Aorta (tissue), 5 donors: ENCODE results near the gene ADCY10. TPM values are rescaled to one million over a fixed set of nuclear protein-coding genes. Genes with fewer than 3 reads are reported as not detected.

Experiments used
- ATAC-seq: fragments of 200-7000 bp; cut with Tn5 transposase; one replicate; pipeline ENCODE4 v1.9.1; 2022; ENCODE audit warnings: moderate library complexity; ENCODE audit not compliant: low FRiP score
- DNase-seq, 2 donors: peaks; one replicate each; pipeline ENCODE4 v3.0.0-alpha.2; 2020
- H3K27ac ChIP-seq, 2 donors: one replicate each; pipeline ENCODE4 v1.5.1; 2013; ENCODE audit warnings: low read length in 2 of 2, mild to moderate bottlenecking in 2 of 2, moderate library complexity in 2 of 2, control low read depth in 1 of 2, inconsistent platforms in 1 of 2, low read depth in 1 of 2
- H3K27me3 ChIP-seq, 2 donors: one replicate each; pipeline ENCODE4 v1.6.1; 2013; ENCODE audit warnings: control low read depth in 1 of 2, low read length in 1 of 2, mild to moderate bottlenecking in 1 of 2, moderate library complexity in 1 of 2; ENCODE audit not compliant: insufficient read depth in 2 of 2, control insufficient read depth in 1 of 2
- H3K36me3 ChIP-seq, 2 donors: one replicate each; pipeline ENCODE4 v1.6.1; 2013; ENCODE audit warnings: control low read depth in 1 of 2, low read length in 1 of 2, mild to moderate bottlenecking in 1 of 2; ENCODE audit not compliant: insufficient read depth in 2 of 2, control insufficient read depth in 1 of 2
- H3K4me1 ChIP-seq, 2 donors: one replicate each; pipeline ENCODE4 v1.6.1; 2013; ENCODE audit warnings: low read length in 2 of 2, control low read depth in 1 of 2, mild to moderate bottlenecking in 1 of 2, moderate library complexity in 1 of 2; ENCODE audit not compliant: insufficient read depth in 2 of 2, control insufficient read depth in 1 of 2
- H3K4me3 ChIP-seq, 2 donors: one replicate each; pipeline ENCODE4 v1.5.1; 2013; ENCODE audit warnings: low read length in 2 of 2, control low read depth in 1 of 2, mild to moderate bottlenecking in 1 of 2
- H3K9me3 ChIP-seq: one replicate; pipeline ENCODE4 v1.6.1; 2013; ENCODE audit warnings: mild to moderate bottlenecking, low read length; ENCODE audit not compliant: control insufficient read depth
- WGBS, 2 donors: extraction: QIAGEN DNeasy Blood & Tissue Kit; methylation state at CpG; one replicate each; pipeline ENCODE4 v1.1.7; 2013; 5-methylcytosine and 5-hydroxymethylcytosine counted together
- intact Hi-C, 2 donors: fragments of 100-400 bp; cut with DNase I; formaldehyde crosslinking; loops; one replicate each; pipeline versions ENCODE4 v1.14.2 to v1.15.0; 2022
- polyA plus RNA-seq, 2 donors: library from polyadenylated mRNA; stranded (reverse); fragments of 200-250 nt; gene quantifications; one replicate each; pipeline ENCODE4 v1.2.3, GENCODE V29; 2013
- total RNA-seq, 2 donors: library from RNA; stranded (reverse); fragmentation: NEBNext Ultra II Directional; extraction: Animal tissue kit (Norgen Biotek cat#: 25700); gene quantifications; one replicate each; pipeline ENCODE4 v1.2.1, GENCODE V29; 2021
- donor health status: healthy with polysubstance abuse.
- donor health status: Bipolar disorder and iron deficiency.
- donor health status: DM: no; HTN: no; CAD: no.
- donor health status: DM: no; HTN: no; CAD: no.
- donor health status: DM: yes; HTN: yes; CAD: no.

Gene ADCY10
- total and polyA plus RNA-seq, 4 donors, result 0.13 to 0.24 (median 0.16) TPM

GRCh38 chr1:167795810-167796740 is 117.9 kb downstream of the ADCY10 start:
- intact Hi-C loops, result no loop called here
- Histone ChIP-seq H3K27me3 (no peaks in the 10 kb centered on the region), H3K36me3 (peaks cover 0 to 1% of the 10 kb centered on the region in 2 donors), H3K27ac (peak overlapping the region; percentile 19 to 71), H3K4me3 (no peak overlapping the region), H3K9me3 (no peaks in the 10 kb centered on the region), H3K4me1 (peaks cover 1 to 2% of the 10 kb centered on the region in 2 donors)
- 39 to 41% methylated on average over 10 of the region's 10 CpGs for WGBS, 2 donors
- DNase-seq (no peak), ATAC-seq (peak; percentile 59)

GRCh38 chr1:167794043-167794442 is 119.9 kb downstream of the ADCY10 start:
- DNase-seq (no peak), ATAC-seq (no peak)
- intact Hi-C loops, result no loop called here
- WGBS, 2 donors, result 98 to 100% methylated on average over 1 of the region's 1 CpG
- H3K4me1 ChIP-seq, result peaks cover 1 to 2% of the 10 kb centered on the region in 2 donors
- H3K4me3 ChIP-seq, result no peak overlapping the region
- H3K27me3 ChIP-seq, result no peaks in the 10 kb centered on the region
- peaks cover 0 to 6% of the 10 kb centered on the region in 2 donors for H3K36me3 ChIP-seq
- H3K9me3 ChIP-seq, result no peaks in the 10 kb centered on the region
- H3K27ac ChIP-seq, result no peak overlapping the region

- intact Hi-C loops, result no loop called here
- Histone ChIP-seq H3K4me1 (peaks cover 0 to 2% of the 10 kb centered on the region in 2 donors), H3K36me3 (peaks cover 0 to 8% of the 10 kb centered on the region in 2 donors), H3K27ac (no peak overlapping the region), H3K4me3 (no peak overlapping the region), H3K27me3 (no peaks in the 10 kb centered on the region), H3K9me3 (no peaks in the 10 kb centered on the region)
- DNase-seq, result no peak
- 90 to 97% methylated on average over 4 of the region's 4 CpGs for WGBS, 2 donors
- ATAC-seq, result no peak
Observed at GRCh38 chr1:167792188-167792565, 121.8 kb downstream of the ADCY10 start.

GRCh38 chr1:167791281-167792187 is 122.4 kb downstream of the ADCY10 start:
- peaks cover 0 to 8% of the 10 kb centered on the region in 2 donors for H3K36me3 ChIP-seq

GRCh38 chr1:167790117-167790516 is 123.8 kb downstream of the ADCY10 start:
- peaks cover 0 to 2% of the 10 kb centered on the region in 2 donors for H3K4me1 ChIP-seq
- intact Hi-C loops, result no loop called here
- no peaks in the 10 kb centered on the region for H3K27me3 ChIP-seq
- ATAC-seq (no peak), DNase-seq (no peak)
- no peaks in the 10 kb centered on the region for H3K9me3 ChIP-seq
- H3K36me3 ChIP-seq, result peaks cover 0 to 11% of the 10 kb centered on the region in 2 donors
- no peak overlapping the region for H3K27ac ChIP-seq
- no peak overlapping the region for H3K4me3 ChIP-seq
- WGBS, 2 donors, result 87 to 90% methylated on average over 5 of the region's 5 CpGs

More at GRCh38 chr1:167791281-167792187, 122.4 kb downstream of the ADCY10 start:
- ATAC-seq, result peak; percentile 55
- no peaks in the 10 kb centered on the region for H3K27me3 ChIP-seq
- no peak overlapping the region for H3K27ac ChIP-seq
- peaks cover under 1 to 2% of the 10 kb centered on the region in 2 donors for H3K4me1 ChIP-seq
- no peak for DNase-seq
- WGBS, 2 donors, result 58 to 68% methylated on average over 5 of the region's 5 CpGs
- H3K9me3 ChIP-seq, result no peaks in the 10 kb centered on the region
- no peak overlapping the region for H3K4me3 ChIP-seq
- intact Hi-C loops, result no loop called here

- Histone ChIP-seq H3K27ac (no peak overlapping the region), H3K4me1 (peaks cover 0 to 2% of the 10 kb centered on the region in 2 donors), H3K4me3 (no peak overlapping the region), H3K27me3 (no peaks in the 10 kb centered on the region), H3K9me3 (no peaks in the 10 kb centered on the region), H3K36me3 (peaks cover 0 to 12% of the 10 kb centered on the region in 2 donors)
- no peak for ATAC-seq
- 52 to 63% methylated on average over 3 of the region's 3 CpGs for WGBS, 2 donors
- intact Hi-C loops, result no loop called here
- no peak for DNase-seq
Observed at GRCh38 chr1:167789501-167789900, 124.4 kb downstream of the ADCY10 start.

GRCh38 chr1:167786502-167786901 is 127.4 kb downstream of the ADCY10 start:
- ATAC-seq, result no peak
- H3K36me3 ChIP-seq, result peaks cover 0 to 12% of the 10 kb centered on the region in 2 donors

GRCh38 chr1:167784876-167785550 is 128.9 kb downstream of the ADCY10 start:
- intact Hi-C loops, result no loop called here
- no peak for DNase-seq
- no peak for ATAC-seq
- Histone ChIP-seq H3K36me3 (peaks cover 0 to 7% of the 10 kb centered on the region in 2 donors), H3K4me3 (no peak overlapping the region), H3K27ac (no peak overlapping the region), H3K9me3 (no peaks in the 10 kb centered on the region), H3K4me1 (peaks cover 0 to 2% of the 10 kb centered on the region in 2 donors), H3K27me3 (no peaks in the 10 kb centered on the region)
- 94 to 97% methylated on average over 3 of the region's 3 CpGs for WGBS, 2 donors

More at GRCh38 chr1:167786502-167786901, 127.4 kb downstream of the ADCY10 start:
- Histone ChIP-seq H3K4me3 (no peak overlapping the region), H3K9me3 (no peaks in the 10 kb centered on the region), H3K27ac (no peak overlapping the region), H3K27me3 (no peaks in the 10 kb centered on the region), H3K4me1 (peaks cover 0 to 2% of the 10 kb centered on the region in 2 donors)
- 87 to 88% methylated on average over 5 of the region's 5 CpGs for WGBS, 2 donors
- DNase-seq, result no peak
- intact Hi-C loops, result no loop called here
